Measurements from ENCODE around the gene PTPN4. TPM values are rescaled to one million over a fixed set of nuclear protein-coding genes. Genes with fewer than 3 reads are reported as not detected.

The PTPN4 gene
- total and polyA plus RNA-seq, 2 of the 13 experiments (the other 11 are each of a cell fraction or from before 2014, with no cell fraction given), result 20.3 to 34.6 TPM

GRCh38 chr2:120012771-120013596 lies 253.3 kb downstream of the PTPN4 start, which contains the start of gene EPB41L5 (continued):
- TF ChIP-seq FOXO4 (CRISPR knock-in tag; conservative IDR thresholded peaks at IDR 0.05) (no peak), XBP1 (CRISPR knock-in tag; IDR thresholded peaks at IDR 0.05) (no peak; the same call in 1 of the 2 replicates), ZBTB8A (CRISPR knock-in tag; IDR thresholded peaks at IDR 0.05; ENCODE audit: borderline replicate concordance, low read depth) (peak; percentile 39; the same call in 1 of the 2 replicates), TEAD2 (CRISPR knock-in tag; IDR thresholded peaks at IDR 0.05) (peak; percentile 87; the same call in 1 of the 2 replicates), STAG1 (CRISPR knock-in tag; IDR thresholded peaks at IDR 0.05) (0 out of 2 replicates have a peak, but pooled peaks have one; percentile 11), RNF2 (conservative IDR thresholded peaks at IDR 0.05; ENCODE audit: low read depth) (peak; percentile 76), ZFP36L1 (CRISPR knock-in tag; IDR thresholded peaks at IDR 0.05) (peak; percentile 75), MLX (CRISPR knock-in tag; IDR thresholded peaks at IDR 0.05) (0 out of 2 replicates have a peak, but pooled peaks have one; percentile 59), WIZ (CRISPR knock-in tag; IDR thresholded peaks at IDR 0.05) (peak; percentile 93; the same call in 1 of the 2 replicates), ZNF781 (CRISPR knock-in tag; IDR thresholded peaks at IDR 0.05; ENCODE audit: borderline replicate concordance, not compliant biosample characterization) (peak; percentile 71), ZNF891 (CRISPR knock-in tag; IDR thresholded peaks at IDR 0.05) (peak; percentile 57; the same call in 1 of the 2 replicates), TSC22D2 (CRISPR knock-in tag; IDR thresholded peaks at IDR 0.05; ENCODE audit: borderline replicate concordance) (0 out of 2 replicates have a peak, but pooled peaks have one; percentile 28), ARHGAP35 (CRISPR knock-in tag; IDR thresholded peaks at IDR 0.05; ENCODE audit: borderline replicate concordance) (peak; percentile 79), KLF15 (CRISPR knock-in tag; IDR thresholded peaks at IDR 0.05; ENCODE audit: borderline replicate concordance) (peak; percentile 99; the same call in 1 of the 2 replicates), ZNF430 (CRISPR knock-in tag; IDR thresholded peaks at IDR 0.05) (peak; percentile 91), AKAP8 (CRISPR knock-in tag; IDR thresholded peaks at IDR 0.05) (no peak; the same call in 1 of the 2 replicates), KLF9 (CRISPR knock-in tag; IDR thresholded peaks at IDR 0.05; ENCODE audit: low read depth) (no peak; the same call in none of the 2 replicates), SMAD1 (CRISPR knock-in tag; IDR thresholded peaks at IDR 0.05; ENCODE audit: borderline replicate concordance, low read depth) (no peak), SCMH1 (CRISPR knock-in tag; IDR thresholded peaks at IDR 0.05; ENCODE audit: borderline replicate concordance) (no peak), GPBP1L1 (CRISPR knock-in tag; IDR thresholded peaks at IDR 0.05) (no peak), NFIB (CRISPR knock-in tag; IDR thresholded peaks at IDR 0.05; ENCODE audit: borderline replicate concordance) (no peak), SYNCRIP (IDR thresholded peaks at IDR 0.05; ENCODE audit: insufficient read depth, low read depth, low read length) (no peak), ATM (IDR thresholded peaks at IDR 0.05; ENCODE audit: borderline replicate concordance) (no peak), ZNF782 (CRISPR knock-in tag; IDR thresholded peaks at IDR 0.05; ENCODE audit: borderline replicate concordance) (peak; percentile 93), CAMTA2 (CRISPR knock-in tag; IDR thresholded peaks at IDR 0.05; ENCODE audit: borderline replicate concordance) (peak; percentile 90; the same call in 1 of the 2 replicates)

Data from HepG2 (cell line).